ENCODE data around the gene HCN4. TPM values are rescaled to one million over a fixed set of nuclear protein-coding genes. Genes with fewer than 3 reads are reported as not detected.

Gene HCN4
- total RNA-seq, 1 donor from 2014 or later: 17.0 TPM

GRCh38 chr15:73397461-73397860 is 28.7 kb upstream of the HCN4 start:
- no peak for DNase-seq
- peaks cover 1% of the 10 kb centered on the region for H3K9me3 Mint-ChIP-seq (ENCODE audit: unreplicated experiment)
- H3K27ac Mint-ChIP-seq (ENCODE audit: unreplicated experiment): peak overlapping the region; percentile 79
- H3K4me1 Mint-ChIP-seq (ENCODE audit: low read depth, unreplicated experiment): peaks cover 10% of the 10 kb centered on the region
- H3K27me3 Mint-ChIP-seq (ENCODE audit: unreplicated experiment): peaks cover 3% of the 10 kb centered on the region
- TF ChIP-seq CTCF (IDR thresholded peaks at IDR 0.05; ENCODE audit: partially characterized antibody, unreplicated experiment): no peak
- H3K36me3 Mint-ChIP-seq (ENCODE audit: unreplicated experiment): no peaks in the 10 kb centered on the region
- no peak overlapping the region for H3K4me3 Mint-ChIP-seq (ENCODE audit: unreplicated experiment)

GRCh38 chr15:73395671-73396070 is 26.9 kb upstream of the HCN4 start:
- no peak for TF ChIP-seq CTCF (IDR thresholded peaks at IDR 0.05; ENCODE audit: partially characterized antibody, unreplicated experiment)
- DNase-seq: no peak
- Mint-ChIP-seq H3K4me3 (ENCODE audit: unreplicated experiment) (no peak overlapping the region), H3K9me3 (ENCODE audit: unreplicated experiment) (peaks cover 1% of the 10 kb centered on the region), H3K27me3 (ENCODE audit: unreplicated experiment) (peaks cover 4% of the 10 kb centered on the region), H3K4me1 (ENCODE audit: low read depth, unreplicated experiment) (peaks cover 10% of the 10 kb centered on the region), H3K36me3 (ENCODE audit: unreplicated experiment) (no peaks in the 10 kb centered on the region), H3K27ac (ENCODE audit: unreplicated experiment) (no peak overlapping the region)

- Mint-ChIP-seq H3K27ac (ENCODE audit: unreplicated experiment) (no peak overlapping the region), H3K9me3 (ENCODE audit: unreplicated experiment) (peaks cover 1% of the 10 kb centered on the region), H3K4me1 (ENCODE audit: low read depth, unreplicated experiment) (peaks cover 10% of the 10 kb centered on the region), H3K4me3 (ENCODE audit: unreplicated experiment) (no peak overlapping the region), H3K36me3 (ENCODE audit: unreplicated experiment) (no peaks in the 10 kb centered on the region), H3K27me3 (ENCODE audit: unreplicated experiment) (peaks cover 4% of the 10 kb centered on the region)
- DNase-seq: no peak
- no peak for TF ChIP-seq CTCF (IDR thresholded peaks at IDR 0.05; ENCODE audit: partially characterized antibody, unreplicated experiment)
These were observed 26.0 kb upstream of the HCN4 start for GRCh38 chr15:73394782-73395181.

- H3K4me3 Mint-ChIP-seq (ENCODE audit: unreplicated experiment): no peak overlapping the region
- TF ChIP-seq CTCF (IDR thresholded peaks at IDR 0.05; ENCODE audit: partially characterized antibody, unreplicated experiment): no peak
- H3K4me1 Mint-ChIP-seq (ENCODE audit: low read depth, unreplicated experiment): peaks cover 4% of the 10 kb centered on the region
- H3K27me3 Mint-ChIP-seq (ENCODE audit: unreplicated experiment): peaks cover 4% of the 10 kb centered on the region
- no peak overlapping the region for H3K27ac Mint-ChIP-seq (ENCODE audit: unreplicated experiment)
- H3K9me3 Mint-ChIP-seq (ENCODE audit: unreplicated experiment): peaks cover 1% of the 10 kb centered on the region
- H3K36me3 Mint-ChIP-seq (ENCODE audit: unreplicated experiment): no peaks in the 10 kb centered on the region
- DNase-seq: no peak
These were observed 24.6 kb upstream of the HCN4 start for GRCh38 chr15:73393336-73393735.

- TF ChIP-seq CTCF (IDR thresholded peaks at IDR 0.05; ENCODE audit: partially characterized antibody, unreplicated experiment): no peak
- Mint-ChIP-seq H3K4me1 (ENCODE audit: low read depth, unreplicated experiment) (peaks cover 3% of the 10 kb centered on the region), H3K27ac (ENCODE audit: unreplicated experiment) (no peak overlapping the region), H3K36me3 (ENCODE audit: unreplicated experiment) (no peaks in the 10 kb centered on the region), H3K9me3 (ENCODE audit: unreplicated experiment) (peaks cover 1% of the 10 kb centered on the region), H3K27me3 (ENCODE audit: unreplicated experiment) (peaks cover 4% of the 10 kb centered on the region), H3K4me3 (ENCODE audit: unreplicated experiment) (no peak overlapping the region)
- no peak for DNase-seq
These were observed 23.3 kb upstream of the HCN4 start for GRCh38 chr15:73392025-73392424.
